Measurements from ENCODE around the gene AGK. TPM values are rescaled to one million over a fixed set of nuclear protein-coding genes. Genes with fewer than 3 reads are reported as not detected.

Gene AGK
- total RNA-seq, 1 experiment from 2014 or later, result 38.2 TPM

GRCh38 chr7:141534757-141535737 lies 16.2 kb upstream of the AGK start:
- no peak overlapping the region for H3K27ac ChIP-seq (ENCODE audit: low read length)
- DNase-seq (no peak), ATAC-seq (no peak)
- no peaks in the 10 kb centered on the region for H4K20me1 ChIP-seq (ENCODE audit: low read length)
- TF ChIP-seq EZH2 (IDR thresholded peaks at IDR 0.05; ENCODE audit: low read length, unreplicated experiment) (no peak), EZH2phosphoT487 (IDR thresholded peaks at IDR 0.05; ENCODE audit: borderline replicate concordance, low read length) (no peak), CTCF (conservative IDR thresholded peaks at IDR 0.05; ENCODE audit: low read depth, low read length) (no peak)
- H3K79me2 ChIP-seq (ENCODE audit: low read length), result no peaks in the 10 kb centered on the region
- no peaks in the 10 kb centered on the region for H3K9me2 ChIP-seq (replicated peaks; ENCODE audit: low read length)
- H3K9ac ChIP-seq (ENCODE audit: low read length), result no peak overlapping the region
- no TSS peak for BruUV-seq (replicated peaks)
- H3K4me3 ChIP-seq (ENCODE audit: low read length), result no peak overlapping the region
- intact Hi-C loops (cut with micrococcal nuclease), result loop anchor here (5.0 to 10.0 kb wide), 3 partner anchors 460 to 873 kb away; partner anchors contain the start of gene TMEM178B
- H3K36me3 ChIP-seq (ENCODE audit: low read depth, low read length), result no peaks in the 10 kb centered on the region
- ChIA-PET POLR2A (ENCODE audit: unreplicated experiment) (no interaction called here), CTCF (interaction anchor here (1.8 kb wide), 1 partner anchor 115 kb away, joined by 5 read pairs; no protein-coding TSS in a partner anchor)
- no peaks in the 10 kb centered on the region for H3K4me1 ChIP-seq (ENCODE audit: insufficient read depth, low read length)
- no peaks in the 10 kb centered on the region for H3K9me3 ChIP-seq (ENCODE audit: low read length)
- no peak overlapping the region for H2AFZ ChIP-seq (ENCODE audit: low read length)
- 0 out of 2 replicates have a peak, but pooled peaks cover 11% of the 10 kb centered on the region for H3K27me3 ChIP-seq (ENCODE audit: low read length)
- H3K4me2 ChIP-seq (ENCODE audit: low read length), result no peak overlapping the region
- no peaks in the 10 kb centered on the region for H3F3A ChIP-seq (ENCODE audit: low read length, unreplicated experiment)

DNA sequence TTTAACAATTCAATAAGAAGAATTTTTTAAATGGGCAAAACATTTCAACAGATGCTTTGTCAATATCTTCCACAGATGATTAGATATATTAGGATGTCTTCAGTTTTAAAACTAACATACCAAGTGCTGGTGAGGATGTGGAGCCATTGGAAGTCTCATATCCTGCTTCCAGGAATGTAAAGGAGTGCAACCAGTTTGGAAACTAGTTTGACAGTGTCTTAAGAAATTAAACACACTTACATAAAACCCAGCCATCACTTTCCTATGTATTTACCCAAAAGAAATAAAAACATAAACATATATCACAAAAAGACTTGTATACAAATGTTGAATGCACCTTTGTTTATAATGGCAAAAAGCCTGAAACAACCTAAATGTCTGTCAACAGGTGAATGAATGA lies 13.3 kb upstream of the AGK start:
- Histone ChIP-seq H3K9me2 (replicated peaks; ENCODE audit: low read length) (no peaks in the 10 kb centered on the region), H3K9ac (ENCODE audit: low read length) (no peak overlapping the region), H3K4me2 (ENCODE audit: low read length) (no peak overlapping the region), H4K20me1 (ENCODE audit: low read length) (no peaks in the 10 kb centered on the region), H3K79me2 (ENCODE audit: low read length) (no peaks in the 10 kb centered on the region), H3K4me3 (ENCODE audit: low read length) (no peak overlapping the region), H3K9me3 (ENCODE audit: low read length) (no peaks in the 10 kb centered on the region), H3K4me1 (ENCODE audit: insufficient read depth, low read length) (no peaks in the 10 kb centered on the region), H3K27ac (ENCODE audit: low read length) (no peak overlapping the region), H3F3A (ENCODE audit: low read length, unreplicated experiment) (no peaks in the 10 kb centered on the region), H2AFZ (ENCODE audit: low read length) (no peak overlapping the region), H3K27me3 (ENCODE audit: low read length) (0 out of 2 replicates have a peak, but pooled peaks cover 15% of the 10 kb centered on the region), H3K36me3 (ENCODE audit: low read depth, low read length) (no peaks in the 10 kb centered on the region)
- intact Hi-C loops (cut with micrococcal nuclease), result loop anchor here (5.0 to 10.0 kb wide), 3 partner anchors 463 to 876 kb away; partner anchors contain the start of gene TMEM178B
- ChIA-PET CTCF (no interaction called here), POLR2A (ENCODE audit: unreplicated experiment) (no interaction called here)
- BruUV-seq (replicated peaks), result no TSS peak
- TF ChIP-seq EZH2 (IDR thresholded peaks at IDR 0.05; ENCODE audit: low read length, unreplicated experiment) (no peak), EZH2phosphoT487 (IDR thresholded peaks at IDR 0.05; ENCODE audit: borderline replicate concordance, low read length) (no peak), CTCF (conservative IDR thresholded peaks at IDR 0.05; ENCODE audit: low read depth, low read length) (no peak)
- no peak for ATAC-seq
- peak; percentile 37 for DNase-seq

DNA sequence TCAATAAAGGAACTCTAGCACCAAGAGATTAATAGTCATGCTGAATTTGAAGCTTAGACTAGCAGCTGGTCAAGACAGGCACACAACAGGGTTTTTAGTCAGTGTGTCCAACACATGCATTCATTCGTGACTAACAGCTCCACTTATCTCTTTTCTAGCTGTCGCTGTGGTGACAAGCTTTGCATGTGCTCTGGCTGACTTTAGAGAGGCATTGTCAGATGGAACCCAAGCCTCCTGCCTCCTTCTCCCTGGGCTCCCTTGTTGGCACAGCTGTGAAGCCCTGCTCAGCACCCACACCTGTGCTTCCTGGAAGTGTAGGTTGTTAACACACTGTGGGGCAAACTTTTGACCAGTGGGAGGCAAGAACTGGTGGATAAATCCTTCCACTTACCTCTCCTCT lies 9.8 kb upstream of the AGK start:
- Histone ChIP-seq H3K79me2 (ENCODE audit: low read length) (no peaks in the 10 kb centered on the region), H3K9me3 (ENCODE audit: low read length) (no peaks in the 10 kb centered on the region), H3K4me3 (ENCODE audit: low read length) (no peak overlapping the region), H3K36me3 (ENCODE audit: low read depth, low read length) (no peaks in the 10 kb centered on the region), H3F3A (ENCODE audit: low read length, unreplicated experiment) (no peaks in the 10 kb centered on the region), H3K4me1 (ENCODE audit: insufficient read depth, low read length) (no peaks in the 10 kb centered on the region), H4K20me1 (ENCODE audit: low read length) (no peaks in the 10 kb centered on the region), H3K9me2 (replicated peaks; ENCODE audit: low read length) (no peaks in the 10 kb centered on the region), H3K9ac (ENCODE audit: low read length) (no peak overlapping the region), H2AFZ (ENCODE audit: low read length) (no peak overlapping the region), H3K4me2 (ENCODE audit: low read length) (no peak overlapping the region), H3K27ac (ENCODE audit: low read length) (no peak overlapping the region), H3K27me3 (ENCODE audit: low read length) (0 out of 2 replicates have a peak, but pooled peaks cover 10% of the 10 kb centered on the region)
- intact Hi-C loops (cut with micrococcal nuclease), result no loop called here
- no TSS peak for BruUV-seq (replicated peaks)
- no peak for ATAC-seq
- no peak for DNase-seq
- TF ChIP-seq EZH2 (IDR thresholded peaks at IDR 0.05; ENCODE audit: low read length, unreplicated experiment) (no peak), EZH2phosphoT487 (IDR thresholded peaks at IDR 0.05; ENCODE audit: borderline replicate concordance, low read length) (no peak), CTCF (conservative IDR thresholded peaks at IDR 0.05; ENCODE audit: low read depth, low read length) (no peak)
- ChIA-PET POLR2A (ENCODE audit: unreplicated experiment) (no interaction called here), CTCF (no interaction called here)
